ENCODE data around the gene EP400.
"Not testable (repeated sequence)": the region's sequence is repeated elsewhere in the genome, so short reads cannot be mapped to it uniquely, and the experiment has no call there.

Gene EP400

GRCh38 chr12:132049442-132049841 lies 99.7 kb downstream of the EP400 start:
- no peak for FAIRE-seq

DNA sequence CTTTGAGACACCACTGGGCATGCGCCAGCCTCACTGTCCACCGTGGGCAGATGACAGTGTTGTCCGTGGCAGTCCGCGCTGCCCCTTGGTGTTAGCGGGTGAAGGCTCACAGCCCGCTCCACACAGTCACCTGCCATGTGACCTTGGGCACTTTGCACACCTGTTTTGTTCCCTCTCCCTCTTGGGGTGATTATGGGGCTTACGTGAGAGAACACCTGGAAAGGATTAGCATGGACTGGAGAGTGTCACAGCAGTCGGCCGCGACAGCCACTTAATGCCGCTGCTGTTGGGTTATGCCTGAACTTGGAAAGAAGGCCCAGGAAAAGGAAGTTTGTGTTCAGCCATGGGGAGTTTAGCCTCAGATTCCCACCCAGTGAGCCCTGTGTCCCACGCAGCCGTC lies 100.1 kb downstream of the EP400 start:
- FAIRE-seq: no peak

DNA sequence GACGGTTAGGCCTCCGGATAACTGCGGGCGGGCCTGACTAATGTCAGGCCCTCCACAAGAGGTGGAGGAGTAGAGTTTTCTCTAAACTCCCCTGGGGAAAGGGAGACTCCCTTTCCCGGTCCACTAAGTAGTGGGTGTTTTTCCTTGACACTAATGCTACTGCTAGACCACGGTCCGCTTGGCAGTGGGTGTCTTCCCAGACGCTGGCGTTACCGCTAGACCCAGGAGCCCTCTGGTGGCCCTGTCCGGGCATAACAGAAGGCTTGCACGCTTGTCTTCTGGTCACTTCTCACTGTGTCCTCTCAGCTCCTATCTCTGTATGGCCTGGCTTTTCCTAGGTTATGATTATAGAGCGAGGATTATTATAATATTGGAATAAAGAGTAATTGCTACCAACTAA lies 102.0 kb downstream of the EP400 start:
- not testable (repeated sequence) for FAIRE-seq

GRCh38 chr12:132052196-132052932 lies 102.6 kb downstream of the EP400 start:
- FAIRE-seq: no peak

DNA sequence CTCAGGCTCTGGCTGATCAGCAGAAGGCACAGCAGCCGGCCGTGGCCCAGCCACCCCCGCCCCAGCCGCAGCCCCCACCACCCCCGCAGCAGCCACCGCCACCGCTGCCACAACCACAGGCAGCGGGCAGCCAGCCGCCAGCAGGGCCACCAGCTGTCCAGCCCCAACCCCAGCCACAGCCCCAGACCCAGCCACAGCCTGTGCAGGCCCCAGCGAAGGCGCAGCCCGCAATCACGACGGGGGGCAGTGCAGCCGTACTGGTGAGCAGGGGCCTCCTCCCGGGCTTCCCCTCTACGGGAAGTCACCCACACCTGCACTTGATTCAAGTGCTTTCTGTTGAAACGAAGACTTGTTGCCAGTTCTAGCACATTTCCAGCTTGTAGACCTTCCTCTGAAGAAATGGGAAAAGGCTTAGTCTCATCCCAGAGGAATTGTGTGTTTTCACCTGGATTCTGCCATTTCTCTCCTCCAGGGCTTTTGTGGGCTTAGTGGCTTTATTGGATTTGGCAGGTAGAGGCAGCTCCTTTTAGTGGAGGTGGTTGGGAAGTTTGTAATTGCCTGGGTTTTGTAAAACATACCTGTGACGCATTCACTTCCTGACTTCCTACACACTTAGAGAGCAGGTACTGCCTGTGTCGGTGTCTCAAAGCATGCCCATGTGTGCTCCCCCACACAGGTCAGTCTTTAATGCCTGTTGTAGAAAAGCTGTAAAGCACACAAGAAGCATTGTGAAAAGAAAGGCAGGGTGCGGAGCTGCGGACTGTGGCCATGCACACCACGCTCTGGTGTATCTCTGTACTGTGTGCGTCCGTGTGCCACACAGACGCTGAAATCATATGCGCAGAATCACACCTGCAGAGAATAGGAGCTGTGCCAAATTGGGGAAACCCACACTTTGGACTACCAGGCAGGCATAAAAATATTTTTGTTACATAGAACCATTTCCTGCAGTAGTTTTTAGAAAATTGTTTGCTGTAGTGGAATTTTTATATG lies 103.9 kb downstream of the EP400 start:
- FAIRE-seq: no peak

DNA sequence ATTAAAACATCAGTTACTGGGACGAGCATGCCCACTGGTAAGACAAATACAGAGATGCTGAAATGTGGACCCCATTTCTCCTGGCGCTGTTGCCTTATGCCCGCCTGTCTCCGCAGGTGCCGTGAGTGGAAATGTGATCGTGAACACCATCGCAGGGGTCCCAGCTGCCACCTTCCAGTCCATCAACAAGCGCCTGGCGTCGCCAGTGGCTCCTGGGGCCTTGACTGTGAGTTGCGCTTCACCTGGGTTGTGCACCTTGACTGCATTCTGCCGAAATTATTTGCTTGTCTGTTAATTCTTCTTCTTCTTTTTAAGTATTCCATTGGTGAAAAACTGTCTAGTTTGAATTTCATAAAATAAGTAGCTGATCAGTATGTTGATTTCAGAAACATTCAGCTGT lies 105.2 kb downstream of the EP400 start:
- FAIRE-seq: no peak

DNA sequence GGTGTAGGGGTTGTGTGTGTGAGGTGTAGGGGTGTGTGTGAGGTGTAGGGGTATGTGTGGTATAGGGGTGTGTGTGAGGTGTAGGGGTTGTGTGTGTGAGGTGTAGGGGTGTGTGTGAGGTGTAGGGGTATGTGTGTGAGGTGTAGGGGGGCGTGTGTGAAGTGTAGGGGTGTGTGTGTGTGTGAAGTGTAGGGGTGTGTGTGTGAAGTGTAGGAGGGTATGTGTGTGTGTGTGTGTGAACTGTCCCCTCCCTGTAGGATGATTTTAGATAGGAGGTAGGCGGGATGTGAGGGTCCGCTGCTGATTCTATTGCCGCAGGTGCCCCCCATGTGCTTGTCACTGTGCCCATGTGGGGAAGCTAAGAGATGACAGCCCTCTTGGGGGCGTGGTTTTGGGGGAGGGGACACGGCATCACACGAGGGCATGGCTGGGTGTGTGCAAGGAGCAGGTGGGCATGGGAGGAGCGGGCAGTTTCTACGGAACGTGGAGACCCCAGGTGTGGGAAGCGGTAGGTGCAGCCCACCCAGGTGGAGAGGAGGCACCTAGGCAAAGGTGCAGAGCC lies 105.9 kb downstream of the EP400 start:
- no peak for FAIRE-seq

GRCh38 chr12:132056320-132056719 lies 106.6 kb downstream of the EP400 start:
- FAIRE-seq: no peak

- FAIRE-seq: no peak
Measured at GRCh38 chr12:132056951-132057350, 107.2 kb downstream of the EP400 start.

GRCh38 chr12:132057691-132058090 lies 107.9 kb downstream of the EP400 start:
- FAIRE-seq: no peak

GRCh38 chr12:132061197-132061596 lies 111.5 kb downstream of the EP400 start:
- no peak for FAIRE-seq

- no peak for FAIRE-seq
Measured at GRCh38 chr12:132061641-132062430, 112.1 kb downstream of the EP400 start.

GRCh38 chr12:132062481-132062880 lies 112.7 kb downstream of the EP400 start:
- FAIRE-seq: no peak

DNA sequence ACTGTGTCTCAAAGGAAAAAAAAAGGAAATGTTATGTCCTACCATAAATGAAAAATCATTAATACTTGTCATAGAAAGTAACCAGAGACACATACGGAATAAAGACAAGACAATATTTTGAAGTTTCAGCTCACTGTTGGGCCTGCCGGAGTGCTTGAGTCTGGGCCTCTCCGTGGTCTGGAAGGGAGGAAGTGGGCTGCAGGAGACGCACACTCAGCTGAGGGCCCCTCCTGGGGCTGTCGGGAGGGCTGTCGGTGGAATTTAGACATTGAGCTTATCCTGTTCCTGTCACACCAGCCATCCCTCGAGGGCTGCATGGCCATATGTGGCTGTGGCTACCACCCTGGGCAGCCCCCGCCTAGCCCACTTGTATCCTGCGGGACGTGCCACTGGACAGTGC lies 113.7 kb downstream of the EP400 start:
- FAIRE-seq: no peak

DNA sequence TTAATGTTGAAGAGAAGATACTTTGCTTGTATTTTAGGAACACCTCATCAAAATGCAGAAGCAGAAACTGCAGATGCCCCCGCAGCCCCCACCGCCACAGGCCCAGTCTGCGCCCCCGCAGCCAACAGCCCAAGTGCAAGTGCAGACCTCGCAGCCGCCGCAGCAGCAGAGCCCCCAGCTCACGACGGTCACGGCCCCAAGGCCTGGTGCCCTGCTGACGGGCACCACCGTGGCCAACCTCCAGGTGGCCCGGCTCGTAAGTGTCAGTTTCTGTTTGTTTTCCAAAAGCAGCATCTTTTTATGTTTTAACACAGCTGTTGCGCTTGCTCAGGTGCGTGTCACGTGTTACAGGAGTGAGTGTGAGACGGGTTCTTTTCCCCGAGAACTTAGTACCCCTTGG lies 114.9 kb downstream of the EP400 start:
- no peak for FAIRE-seq

GRCh38 chr12:132065203-132065602 lies 115.5 kb downstream of the EP400 start:
- no peak for FAIRE-seq

GRCh38 chr12:132065609-132066344 lies 116.0 kb downstream of the EP400 start:
- no peak for FAIRE-seq

- FAIRE-seq: no peak
Measured at GRCh38 chr12:132066345-132066685, 116.6 kb downstream of the EP400 start.

- no peak for FAIRE-seq
Measured at GRCh38 chr12:132066749-132067148, 117.0 kb downstream of the EP400 start.

GRCh38 chr12:132067182-132067581 lies 117.4 kb downstream of the EP400 start:
- FAIRE-seq: no peak

GRCh38 chr12:132068250-132068649 lies 118.5 kb downstream of the EP400 start:
- no peak for FAIRE-seq

DNA sequence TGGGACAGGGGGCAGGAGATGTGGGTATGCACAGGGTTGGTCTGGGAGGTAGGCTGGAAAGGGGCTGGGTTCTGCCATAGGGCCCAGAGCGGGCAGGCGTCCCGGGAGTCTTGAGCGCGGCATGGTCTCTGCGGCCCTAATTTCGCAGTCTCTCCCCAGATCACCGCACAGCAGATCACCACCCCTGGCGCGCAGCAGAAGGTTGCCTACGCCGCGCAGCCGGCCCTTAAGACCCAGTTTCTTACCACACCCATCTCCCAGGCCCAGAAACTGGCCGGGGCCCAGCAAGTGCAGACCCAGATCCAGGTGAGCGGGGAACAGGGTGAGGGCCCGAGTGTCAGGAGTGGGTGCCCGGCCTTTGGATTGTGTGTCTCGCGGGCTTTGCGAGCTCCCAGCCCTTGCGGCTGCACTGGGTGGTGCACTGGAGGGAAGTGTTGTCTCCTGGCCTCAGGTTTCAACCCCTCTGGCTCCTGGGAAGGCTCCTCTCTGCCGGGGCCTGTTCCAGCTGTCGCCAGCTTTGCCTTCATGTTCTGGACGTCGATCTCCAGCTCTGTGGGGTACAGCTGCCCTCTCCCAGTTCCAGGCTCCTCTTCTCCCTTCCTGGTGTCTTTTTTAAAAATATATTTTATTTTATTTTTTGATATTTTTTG lies 119.7 kb downstream of the EP400 start:
- no peak for FAIRE-seq
